HEK293 (cell line): Measurements from ENCODE around the gene ZNF506.
A peak's percentile ranks its signal among the peaks of the same experiment; 100 is the strongest.
"Not testable (repeated sequence)": the region's sequence is repeated elsewhere in the genome, so short reads cannot be mapped to it uniquely, and the experiment has no call there.

ENCODE experiments used
- CTCF ChIA-PET: fragments of 350-600 bp; formaldehyde crosslinking; extraction: SDS; loops from one replicate; lab custom pipeline; 2021; ENCODE audit warnings: antibody characterized with exemption; lab: Yijun Ruan, JAX
- POLR2A ChIA-PET: fragments of 300-600 bp; formaldehyde crosslinking; extraction: SDS; loops from one replicate; lab custom pipeline; 2020; ENCODE audit warnings: antibody characterized with exemption, inconsistent platforms; lab: Yijun Ruan, JAX
- H3K27ac ChIP-seq: fragments of 200-500 bp; sonication (Bioruptor generic); 2 replicates; pipeline ENCODE4 v1.5.1; 2014; ENCODE audit warnings: low read depth, low read length, control low read depth, inconsistent platforms; ENCODE audit errors: extremely low read depth
- H3K36me3 ChIP-seq, 2 experiments: fragments of 200-500 bp in 1 of 2; sonication (Bioruptor generic) in 1 of 2; 1 replicate in 1 of 2; 2 replicates in 1 of 2; pipeline ENCODE4 v1.5.1; 2014 to 2017; ENCODE audit warnings: inconsistent platforms in 2 of 2, low read length in 2 of 2; ENCODE audit not compliant: control insufficient read depth in 2 of 2, insufficient read depth in 1 of 2
- H3K4me1 ChIP-seq: fragments of 200-500 bp; sonication (Bioruptor generic); 2 replicates; pipeline ENCODE4 v1.5.1; 2014; ENCODE audit warnings: mild to moderate bottlenecking, low read length, inconsistent platforms; ENCODE audit not compliant: control insufficient read depth, insufficient read depth
- H3K4me3 ChIP-seq: 2 replicates; pipeline ENCODE4 v1.5.1; 2011; ENCODE audit warnings: low read depth, mild to moderate bottlenecking, control low read depth, low read length, moderate library complexity
- H3K9me3 ChIP-seq: fragments of 200-500 bp; sonication (Bioruptor generic); 2 replicates; pipeline ENCODE4 v1.5.1; 2014; ENCODE audit warnings: low read depth, low read length, inconsistent platforms; ENCODE audit not compliant: control insufficient read depth, insufficient read depth
- CTCF ChIP-seq: fragments of 450-650 bp; formaldehyde crosslinking; IDR thresholded peaks from 2 replicates; pipeline ENCODE4 v1.5.1; 2016; ENCODE audit warnings: missing biosample characterization, missing genetic modification characterization
- HOXC10 ChIP-seq: sonication (generic); formaldehyde crosslinking; IDR thresholded peaks from 2 replicates; pipeline ENCODE4 v1.8.1; 2023; ENCODE audit warnings: mild to moderate bottlenecking, missing genetic modification reagents
- KLF9 ChIP-seq: fragments of 450-650 bp; formaldehyde crosslinking; IDR thresholded peaks from 2 replicates; pipeline ENCODE4 v1.5.1; 2016; ENCODE audit warnings: missing biosample characterization, missing genetic modification characterization, low read depth
- PRDM10 ChIP-seq: fragments of 450-650 bp; formaldehyde crosslinking; IDR thresholded peaks from 2 replicates; pipeline ENCODE4 v1.5.1; 2016; ENCODE audit warnings: missing biosample characterization, missing genetic modification characterization
- SP2 ChIP-seq: fragments of 450-650 bp; formaldehyde crosslinking; IDR thresholded peaks from 2 replicates; pipeline ENCODE4 v1.5.1; 2016; ENCODE audit warnings: missing biosample characterization, missing genetic modification characterization
- SP3 ChIP-seq: fragments of 450-650 bp; formaldehyde crosslinking; IDR thresholded peaks from 2 replicates; pipeline ENCODE4 v1.5.1; 2016; ENCODE audit warnings: missing biosample characterization, missing genetic modification characterization
- ZBTB49 ChIP-seq: fragments of 450-650 bp; formaldehyde crosslinking; IDR thresholded peaks from 2 replicates; pipeline ENCODE4 v1.5.1; 2016; ENCODE audit warnings: missing biosample characterization, missing genetic modification characterization, low read depth
- ZNF148 ChIP-seq: fragments of 450-650 bp; formaldehyde crosslinking; IDR thresholded peaks from 2 replicates; pipeline ENCODE4 v1.5.0; 2017; ENCODE audit warnings: missing biosample characterization, missing genetic modification characterization, borderline replicate concordance
- ZNF157 ChIP-seq: fragments of 450-650 bp; formaldehyde crosslinking; IDR thresholded peaks from 2 replicates; pipeline ENCODE4 v1.5.1; 2016; ENCODE audit warnings: missing biosample characterization, missing genetic modification characterization
- ZNF169 ChIP-seq: fragments of 450-650 bp; formaldehyde crosslinking; IDR thresholded peaks from 2 replicates; pipeline ENCODE4 v1.5.1; 2016; ENCODE audit warnings: missing biosample characterization, missing genetic modification characterization
- ZNF174 ChIP-seq: fragments of 450-650 bp; formaldehyde crosslinking; IDR thresholded peaks from 2 replicates; pipeline ENCODE4 v1.5.0; 2017; ENCODE audit warnings: missing biosample characterization, mild to moderate bottlenecking, missing genetic modification characterization
- ZNF19 ChIP-seq: fragments of 450-650 bp; formaldehyde crosslinking; IDR thresholded peaks from 2 replicates; pipeline ENCODE4; 2016; ENCODE audit warnings: missing biosample characterization, missing genetic modification characterization, low read depth
- ZNF223 ChIP-seq: fragments of 450-650 bp; formaldehyde crosslinking; IDR thresholded peaks from 2 replicates; pipeline ENCODE4 v1.5.1; 2016; ENCODE audit warnings: missing biosample characterization, missing genetic modification characterization
- ZNF341 ChIP-seq: fragments of 450-650 bp; formaldehyde crosslinking; IDR thresholded peaks from 2 replicates; pipeline ENCODE4; 2016; ENCODE audit warnings: low read depth, missing biosample characterization, missing genetic modification characterization
- ZNF544 ChIP-seq: fragments of 450-650 bp; formaldehyde crosslinking; IDR thresholded peaks from 2 replicates; pipeline ENCODE4 v1.5.0; 2017; ENCODE audit warnings: missing biosample characterization, missing genetic modification characterization
- ZNF639 ChIP-seq: fragments of 450-650 bp; formaldehyde crosslinking; IDR thresholded peaks from 2 replicates; pipeline ENCODE4 v1.5.1; 2016; ENCODE audit warnings: missing biosample characterization, missing genetic modification characterization
- ZNF792 ChIP-seq: fragments of 450-650 bp; formaldehyde crosslinking; IDR thresholded peaks from 2 replicates; pipeline ENCODE4 v1.5.1; 2016; ENCODE audit warnings: missing biosample characterization, missing genetic modification characterization
- ZNF843 ChIP-seq: fragments of 450-650 bp; formaldehyde crosslinking; IDR thresholded peaks from 2 replicates; pipeline ENCODE4 v1.5.1; 2016; ENCODE audit warnings: missing biosample characterization, missing genetic modification characterization
- ZSCAN4 ChIP-seq: fragments of 450-650 bp; formaldehyde crosslinking; IDR thresholded peaks from 2 replicates; pipeline ENCODE4 v1.5.1; 2017; ENCODE audit warnings: missing biosample characterization, missing genetic modification characterization
- ZSCAN5A ChIP-seq: fragments of 450-650 bp; formaldehyde crosslinking; IDR thresholded peaks from 2 replicates; pipeline ENCODE4 v1.5.1; 2016; ENCODE audit warnings: missing biosample characterization, missing genetic modification characterization

ZNF506 gene

GRCh38 chr19:19821366-19821951 is at the start of gene ZNF506 (continued):
- no peak for TF ChIP-seq ZNF19 (tag by site-specific recombination)
- TF ChIP-seq ZNF174 (tag by site-specific recombination) = no peak
- peak; percentile 89 for TF ChIP-seq SP2 (tag by site-specific recombination)
- TF ChIP-seq ZNF169 (tag by site-specific recombination) = no peak
- no peak for TF ChIP-seq ZBTB49 (tag by site-specific recombination)
- TF ChIP-seq HOXC10 = no peak
- TF ChIP-seq ZNF341 (tag by site-specific recombination) = no peak
- no peak for TF ChIP-seq CTCF
- peak; percentile 51 for TF ChIP-seq SP3 (tag by site-specific recombination)
- no peak for TF ChIP-seq ZNF223
- no peak for TF ChIP-seq ZSCAN5A (tag by site-specific recombination)
- TF ChIP-seq KLF9 (tag by site-specific recombination) = no peak
- TF ChIP-seq ZNF639 = no peak
- TF ChIP-seq ZSCAN4 (tag by site-specific recombination) = no peak
- no peak for TF ChIP-seq ZNF544 (tag by site-specific recombination)
- no peak for TF ChIP-seq ZNF148 (tag by site-specific recombination)
- no peak for TF ChIP-seq ZNF843
- no peak for TF ChIP-seq ZNF792 (tag by site-specific recombination)
- peak; percentile 41 for TF ChIP-seq PRDM10 (tag by site-specific recombination)
- no peak for TF ChIP-seq ZNF157 (tag by site-specific recombination)
- TF ChIP-seq, all 188 proteins: peak for 25

- not testable (repeated sequence) for H3K9me3 ChIP-seq
These were observed 48.5 kb upstream of the ZNF506 start for GRCh38 chr19:19870086-19870485.

More at GRCh38 chr19:19870086-19870485, 48.5 kb upstream of the ZNF506 start:
- H3K36me3 ChIP-seq, H3K4me3 ChIP-seq, H3K4me1 ChIP-seq, POLR2A ChIA-PET, H3K27ac ChIP-seq: not testable (repeated sequence)
- CTCF ChIA-PET = interaction anchor here (0.6 kb wide), 1 partner anchor 38 kb away, joined by 3 read pairs; no protein-coding TSS in a partner anchor
